K562 (cell line): ENCODE measurements around the gene WDR76. TPM values are rescaled to one million over a fixed set of nuclear protein-coding genes. Genes with fewer than 3 reads are reported as not detected.

ENCODE experiments used
- ATAC-seq: fragments of 200-7000 bp; cut with Tn5 transposase; 3 replicates; pipeline ENCODE4 v1.9.1; 2020; ENCODE audit warnings: moderate library complexity
- BruUV-seq: library from RNA; stranded (reverse); fragments of 400-500 nt; replicated peaks from 2 replicates; lab custom pipeline; 2021; lab: Mats Ljungman, UMichigan
- CTCF ChIA-PET: fragments of 300-600 bp; formaldehyde crosslinking; extraction: SDS; loops from one replicate; lab custom pipeline; 2021; ENCODE audit warnings: low intra/inter-chr PET ratio; lab: Yijun Ruan, JAX
- POLR2A ChIA-PET: fragments of 300-600, 350-650 bp; sonication (Branson Sonifier 250); formaldehyde crosslinking; extraction: SDS; loops from one replicate; lab custom pipeline; 2021; ENCODE audit warnings: antibody characterized with exemption, inconsistent platforms; lab: Yijun Ruan, JAX
- DNase-seq, 4 experiments: peaks; one replicate each; pipeline versions ENCODE4 v3.0.0 to v3.0.0-alpha.2; 2011 to 2018; ENCODE audit warnings: low spot score in 3 of 4, mixed read lengths in 3 of 4; ENCODE audit errors: extremely low read depth in 1 of 4
- FAIRE-seq: peaks from 2 replicates; lab custom pipeline; 2011; peaks lifted over from hg19 to GRCh38; lab: Jason Lieb, UNC
- H2AFZ ChIP-seq: 2 replicates; pipeline ENCODE4 v1.6.0; 2011; ENCODE audit warnings: low read depth, low read length, control low read depth, inconsistent platforms
- H3K27ac ChIP-seq: fragments of 200-600 bp; 3 replicates; pipeline ENCODE4 v1.8.0; 2011; ENCODE audit warnings: low read depth, mild to moderate bottlenecking, control low read depth, inconsistent platforms, low read length, moderate library complexity, mixed read lengths; ENCODE audit errors: extremely low read depth
- H3K27me3 ChIP-seq, 2 experiments: fragments of 300-600 bp in 1 of 2; 2 replicates in 1 of 2; 3 replicates in 1 of 2; pipeline versions ENCODE4 v1.6.0 to v1.8.0; 2011; ENCODE audit warnings: inconsistent platforms in 2 of 2, low read length in 2 of 2, mild to moderate bottlenecking in 1 of 2, mixed read lengths in 1 of 2, moderate library complexity in 1 of 2; ENCODE audit not compliant: control insufficient read depth in 2 of 2, insufficient read depth in 2 of 2
- H3K36me3 ChIP-seq: fragments of 300-600 bp; 3 replicates; pipeline ENCODE4 v1.8.0; 2011; ENCODE audit warnings: mild to moderate bottlenecking, low read length, inconsistent platforms; ENCODE audit not compliant: control insufficient read depth, insufficient read depth
- H3K4me1 ChIP-seq, 2 experiments: fragments of 200-600 bp in 1 of 2; replicated peaks in 1 of 2; 2 replicates in 1 of 2; 3 replicates in 1 of 2; pipeline versions ENCODE4 v1.5.1 to v1.8.0; 2011; ENCODE audit warnings: inconsistent platforms in 2 of 2, low read length in 2 of 2, mild to moderate bottlenecking in 1 of 2, mixed read lengths in 1 of 2, moderate library complexity in 1 of 2; ENCODE audit not compliant: control insufficient read depth in 2 of 2, insufficient read depth in 2 of 2
- H3K4me2 ChIP-seq: 2 replicates; pipeline ENCODE4 v1.6.1; 2011; ENCODE audit warnings: low read length, control low read depth, inconsistent platforms, mixed read lengths; ENCODE audit not compliant: insufficient read depth
- H3K4me3 ChIP-seq: fragments of 200-600 bp; sonication (generic), shearing (Covaris generic); 2 replicates; pipeline ENCODE4 v1.5.1; 2016; ENCODE audit warnings: control low read depth, inconsistent platforms
- H3K79me2 ChIP-seq: fragments of 200-600 bp; 3 replicates; pipeline ENCODE4 v1.8.0; 2011; ENCODE audit warnings: low read length, inconsistent platforms; ENCODE audit not compliant: control insufficient read depth, insufficient read depth
- H3K9ac ChIP-seq, 2 experiments: 2 replicates each; pipeline versions ENCODE4 v1.6.0 to v1.6.1; 2011; ENCODE audit warnings: low read depth in 2 of 2, low read length in 2 of 2, control low read depth in 1 of 2, inconsistent platforms in 1 of 2, mild to moderate bottlenecking in 1 of 2, mixed read lengths in 1 of 2; ENCODE audit not compliant: insufficient read depth in 1 of 2
- H3K9me1 ChIP-seq: one replicate; pipeline ENCODE4 v1.6.0; 2011; ENCODE audit warnings: inconsistent platforms, mild to moderate bottlenecking, low read length, moderate library complexity; ENCODE audit not compliant: control insufficient read depth, insufficient read depth
- H3K9me3 ChIP-seq: replicated peaks from 2 replicates; pipeline ENCODE4 v1.5.1; 2011; ENCODE audit warnings: low read depth, low read length, inconsistent platforms; ENCODE audit not compliant: control insufficient read depth, insufficient read depth
- H4K20me1 ChIP-seq: replicated peaks from 2 replicates; pipeline ENCODE4 v1.6.1; 2011; ENCODE audit warnings: low read length, inconsistent platforms, mixed read lengths; ENCODE audit not compliant: control insufficient read depth, insufficient read depth
- CEBPG ChIP-seq, 3 experiments: fragments of 200-800 bp in 1 of 3; sonication (Bioruptor generic) in 1 of 3; sonication (generic) in 1 of 3; formaldehyde crosslinking in 1 of 3; IDR thresholded peaks in 2 of 3; conservative IDR thresholded peaks in 1 of 3; 2 replicates each; pipeline versions ENCODE4 v1.6.1 to v1.8.0; 2016 to 2022; ENCODE audit warnings: missing compliant biosample characterization in 2 of 3, missing genetic modification characterization in 2 of 3, mild to moderate bottlenecking in 1 of 3, missing genetic modification reagents in 1 of 3
- CHD4 ChIP-seq: fragments of 200-600 bp; sonication (generic); IDR thresholded peaks from 3 replicates; pipeline ENCODE4 v1.6.1; 2012; ENCODE audit warnings: low read depth, mild to moderate bottlenecking, mixed read lengths, low read length, inconsistent platforms; ENCODE audit not compliant: insufficient read depth, insufficient replicate concordance, poor library complexity, severe bottlenecking
- E2F4 ChIP-seq: sonication (generic); formaldehyde crosslinking; IDR thresholded peaks from 2 replicates; pipeline ENCODE4 v1.8.0; 2022; ENCODE audit warnings: mild to moderate bottlenecking, low read depth, missing genetic modification reagents
- ELK3 ChIP-seq: fragments of 450-650 bp; formaldehyde crosslinking; IDR thresholded peaks from 2 replicates; pipeline ENCODE4 v1.4.0; 2020; ENCODE audit warnings: mild to moderate bottlenecking
- MAFK ChIP-seq: IDR thresholded peaks from 2 replicates; pipeline ENCODE4 v1.6.1; 2011; ENCODE audit warnings: low read length, improper control_type of control experiment
- MTA2 ChIP-seq: fragments of 450-650 bp; IDR thresholded peaks from 2 replicates; pipeline ENCODE4 v1.6.1; 2016; ENCODE audit warnings: low read depth
- PML ChIP-seq: IDR thresholded peaks from 2 replicates; pipeline ENCODE4 v1.6.1; 2012; ENCODE audit warnings: low read length, inconsistent platforms
- SREBF1 ChIP-seq: fragments of 150-350 bp; IDR thresholded peaks from 2 replicates; pipeline ENCODE4 v1.6.1; 2014; ENCODE audit warnings: antibody characterized with exemption, low read depth, low read length, borderline replicate concordance
- SRSF3 ChIP-seq: fragments of 200-400 bp; formaldehyde crosslinking; IDR thresholded peaks from 2 replicates; pipeline ENCODE4 v1.6.1; 2016; ENCODE audit warnings: mild to moderate bottlenecking, low read length, moderate library complexity; ENCODE audit not compliant: insufficient read depth
- TGIF2 ChIP-seq: sonication (generic); formaldehyde crosslinking; IDR thresholded peaks from 2 replicates; pipeline ENCODE4 v1.8.1; 2022; ENCODE audit warnings: mild to moderate bottlenecking, missing genetic modification reagents, moderate library complexity
- WGBS: fragments of 100-300 bp; shearing (Covaris generic); methylation state at CpG from one replicate; pipeline ENCODE4 v1.1.6; 2016; ENCODE audit warnings: low coverage, mixed read lengths; ENCODE audit not compliant: insufficient coverage; ENCODE audit errors: missing lambda C conversion rate; 5-methylcytosine and 5-hydroxymethylcytosine counted together
- in situ Hi-C: fragments of 300-500 bp; cut with MboI; formaldehyde crosslinking; loops from 4 replicates; pipeline ENCODE4 v1.15.0; 2018; ENCODE audit warnings: inconsistent platforms, mixed read lengths
- intact Hi-C: fragments of 100-400 bp; cut with micrococcal nuclease; formaldehyde crosslinking; loops from 2 replicates; pipeline ENCODE4 v1.14.2; 2022
- polyA plus RNA-seq, 8 experiments: library from polyadenylated mRNA; depleted of rRNA in 4 of 8; stranded (reverse) in 5 of 8; unstranded in 3 of 8; fragments of >200 nt; fragmentation: Nextera tagmentation in 2 of 8; fragmentation: Illumina TruSeq in 1 of 8; extraction: Ambion mirVana in 2 of 8; extraction: Trizol in 1 of 8; gene quantifications; 2 replicates each; pipeline versions ENCODE4 v1.2.1 to v1.2.3, GENCODE V29; 2011 to 2014; ENCODE audit warnings: inconsistent platforms in 1 of 8, missing spikeins in 1 of 8
- total RNA-seq, 7 experiments: library from RNA; depleted of rRNA in 6 of 7; stranded (reverse); fragments of >200 nt in 6 of 7; fragmentation: Illumina TruSeq in 2 of 7; extraction: Trizol in 2 of 7; gene quantifications; 2 replicates each; pipeline versions ENCODE4 v1.2.1 to v1.2.3, GENCODE V29; 2011 to 2021; ENCODE audit warnings: low replicate concordance in 1 of 7

WDR76 gene
- total and polyA plus RNA-seq, 9 of the 15 experiments (the other 6 are each of a cell fraction or from before 2014, with no cell fraction given) = 9.8 to 69.5 (median 44.4) TPM

GRCh38 chr15:43868406-43868805 is 41.6 kb downstream of the WDR76 start:
- in situ Hi-C loops = no loop called here

More at GRCh38 chr15:43868406-43868805, 41.6 kb downstream of the WDR76 start:
- BruUV-seq = no TSS peak
- Histone ChIP-seq H4K20me1 (no peaks in the 10 kb centered on the region), H3K4me3 (no peak overlapping the region), H3K9ac (no peak overlapping the region), H3K27ac (no peak overlapping the region), H3K4me1 (no peaks in the 10 kb centered on the region), H3K9me3 (no peaks in the 10 kb centered on the region), H3K9me1 (no peaks in the 10 kb centered on the region), H3K4me2 (no peak overlapping the region), H3K79me2 (no peaks in the 10 kb centered on the region), H3K36me3 (peaks cover 72% of the 10 kb centered on the region), H3K27me3 (no peaks in the 10 kb centered on the region), H2AFZ (no peak overlapping the region)
- TF ChIP-seq MAFK = no peak
- no peak for TF ChIP-seq PML
- TF ChIP-seq E2F4 (CRISPR knock-in tag) = no peak
- TF ChIP-seq CHD4 = no peak
- TF ChIP-seq SREBF1 = no peak
- no peak for TF ChIP-seq MTA2
- no peak for TF ChIP-seq ELK3 (CRISPR knock-in tag)
- TF ChIP-seq TGIF2 (CRISPR knock-in tag) = no peak
- no peak for TF ChIP-seq CEBPG (CRISPR knock-in tag; IDR thresholded peaks at IDR 0.05)
- no peak for TF ChIP-seq CEBPG (tag; conservative IDR thresholded peaks at IDR 0.05 in 1 of 2, IDR thresholded peaks at IDR 0.05 in 1 of 2)
- no peak for TF ChIP-seq SRSF3
- 100% methylated on average over 1 of the region's 2 CpGs for WGBS
- ChIA-PET POLR2A (interaction anchor here (1.4 to 1.6 kb wide), 2 partner anchors 8 to 9 kb away, joined by 4 to 5 read pairs; no protein-coding TSS in a partner anchor), CTCF (no interaction called here)
- DNase-seq (no peak), FAIRE-seq (no peak), ATAC-seq (no peak)
- intact Hi-C loops = no loop called here
